GM18858 (cell line): ENCODE data around the gene NOL3.

ENCODE experiments used
- ATAC-seq: cut with Tn5 transposase; IDR thresholded peaks from one replicate; pipeline ENCODE4 v1.9.1; 2021; ENCODE audit not compliant: unreplicated experiment

The NOL3 gene

GRCh38 chr16:67169642-67170167 lies 633 bp upstream of the NOL3 start:
- ATAC-seq = no peak

DNA sequence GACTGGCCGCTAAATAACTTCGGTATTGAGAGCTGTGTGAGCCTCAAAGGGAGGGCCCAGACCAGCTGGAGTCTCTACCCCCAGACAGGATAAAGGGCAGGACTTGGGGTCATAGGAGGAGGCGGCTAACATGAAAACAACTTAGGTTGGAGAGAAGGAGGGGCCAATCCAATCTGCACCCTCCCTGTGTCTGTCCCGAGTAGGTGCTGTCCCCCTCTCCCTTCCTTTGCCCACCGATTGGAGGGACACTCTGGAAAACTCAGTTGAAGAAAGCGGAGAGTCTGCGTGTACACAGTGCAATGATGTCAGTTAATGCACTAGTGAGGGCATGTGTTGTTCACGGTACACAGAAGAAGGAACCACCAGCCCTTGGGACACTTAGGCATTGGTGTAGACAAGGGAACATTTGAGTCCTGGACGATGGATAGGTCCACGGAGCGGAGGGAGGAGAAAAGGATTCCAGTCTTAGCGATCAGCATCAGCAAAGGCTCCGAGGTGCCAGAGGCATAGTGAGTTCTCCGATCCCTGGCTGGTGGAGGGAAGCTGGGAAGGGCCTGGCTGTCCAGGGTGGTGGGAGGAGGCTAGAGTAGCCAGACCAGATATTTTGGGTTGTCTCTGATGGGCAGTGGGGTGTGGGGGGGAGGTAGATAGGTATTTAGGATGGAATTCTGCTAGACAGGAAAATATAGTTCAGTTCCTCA lies 761 bp downstream of the NOL3 start:
- no peak for ATAC-seq

- no peak for ATAC-seq
Measured at GRCh38 chr16:67173323-67173722, 3.0 kb downstream of the NOL3 start.

GRCh38 chr16:67173808-67174705 lies 3.7 kb downstream of the NOL3 start:
- no peak for ATAC-seq

DNA sequence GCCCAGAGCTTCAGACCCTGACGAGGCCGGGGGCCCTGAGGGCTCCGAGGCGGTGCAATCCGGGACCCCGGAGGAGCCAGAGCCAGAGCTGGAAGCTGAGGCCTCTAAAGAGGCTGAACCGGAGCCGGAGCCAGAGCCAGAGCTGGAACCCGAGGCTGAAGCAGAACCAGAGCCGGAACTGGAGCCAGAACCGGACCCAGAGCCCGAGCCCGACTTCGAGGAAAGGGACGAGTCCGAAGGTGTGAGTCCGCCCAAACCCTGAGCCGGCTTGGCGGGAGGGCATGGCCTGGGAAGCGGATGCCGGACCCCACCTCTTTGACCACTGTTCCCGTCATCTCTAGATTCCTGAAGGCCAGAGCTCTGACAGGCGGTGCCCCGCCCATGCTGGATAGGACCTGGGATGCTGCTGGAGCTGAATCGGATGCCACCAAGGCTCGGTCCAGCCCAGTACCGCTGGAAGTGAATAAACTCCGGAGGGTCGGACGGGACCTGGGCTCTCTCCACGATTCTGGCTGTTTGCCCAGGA lies 4.4 kb downstream of the NOL3 start:
- no peak for ATAC-seq

GRCh38 chr16:67176662-67177061 lies 6.3 kb downstream of the NOL3 start:
- ATAC-seq = no peak

- ATAC-seq = no peak
Measured at GRCh38 chr16:67177743-67178699, 7.7 kb downstream of the NOL3 start.

GRCh38 chr16:67179421-67180080 lies 9.2 kb downstream of the NOL3 start:
- no peak for ATAC-seq

GRCh38 chr16:67180166-67180565 lies 9.8 kb downstream of the NOL3 start:
- no peak for ATAC-seq

- no peak for ATAC-seq
Measured at GRCh38 chr16:67181346-67181745, 11.0 kb downstream of the NOL3 start.

DNA sequence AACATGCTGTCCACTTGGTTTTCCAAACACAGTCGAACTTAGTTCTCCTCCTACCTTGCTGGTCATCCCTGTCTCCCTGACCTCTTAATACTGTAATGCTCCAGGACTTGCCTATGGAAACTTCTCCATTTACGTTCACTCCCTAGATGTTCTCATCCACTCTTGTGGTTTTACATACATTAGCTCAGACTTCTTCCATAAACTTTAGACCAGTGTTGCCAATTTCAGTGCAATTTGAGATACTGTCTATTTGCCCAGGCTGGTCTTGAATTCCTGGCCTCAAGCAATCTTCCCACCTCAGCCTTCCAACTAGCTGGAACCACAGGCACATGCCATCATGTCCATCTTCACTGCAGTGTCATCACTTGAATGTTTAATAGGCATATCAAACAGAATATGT lies 11.9 kb downstream of the NOL3 start:
- ATAC-seq = no peak

GRCh38 chr16:67183284-67183626 lies 12.9 kb downstream of the NOL3 start:
- no peak for ATAC-seq

- peak; percentile 86 for ATAC-seq
Measured at GRCh38 chr16:67183627-67184452, 13.5 kb downstream of the NOL3 start, which contains the start of gene MATCAP1. TSS of gene MATCAP1 (minus strand) at chr16:67183963. CDS start at chr16:67180610, 3,353 bp downstream.

DNA sequence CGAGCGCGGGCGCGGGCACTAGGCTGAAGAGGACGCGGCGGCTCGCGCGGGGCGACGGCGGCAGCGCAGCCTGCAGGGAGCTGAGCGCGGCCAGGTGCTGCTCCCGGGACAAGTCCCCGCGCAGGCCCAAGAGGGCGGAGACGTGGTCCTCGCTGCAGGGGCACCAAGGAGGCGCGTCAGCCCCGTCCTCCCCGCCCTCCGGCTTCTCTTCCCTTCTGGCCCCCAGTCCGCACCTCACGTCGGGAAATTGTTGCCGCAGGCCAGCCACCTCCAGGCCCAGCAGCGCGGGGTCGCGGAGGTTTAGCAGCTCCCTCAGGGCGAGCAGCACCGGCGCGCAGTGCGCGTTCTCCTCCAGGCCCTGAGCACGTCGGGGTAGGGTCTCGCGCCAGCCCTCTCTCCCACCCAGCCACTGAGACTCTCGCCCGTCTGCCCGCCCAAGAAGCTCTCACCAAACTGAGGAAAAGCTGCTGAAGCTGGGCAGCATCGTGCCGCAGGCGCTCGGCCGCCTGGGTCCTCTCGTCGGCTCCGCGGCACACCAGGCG lies 14.2 kb downstream of the NOL3 start:
- no peak for ATAC-seq

DNA sequence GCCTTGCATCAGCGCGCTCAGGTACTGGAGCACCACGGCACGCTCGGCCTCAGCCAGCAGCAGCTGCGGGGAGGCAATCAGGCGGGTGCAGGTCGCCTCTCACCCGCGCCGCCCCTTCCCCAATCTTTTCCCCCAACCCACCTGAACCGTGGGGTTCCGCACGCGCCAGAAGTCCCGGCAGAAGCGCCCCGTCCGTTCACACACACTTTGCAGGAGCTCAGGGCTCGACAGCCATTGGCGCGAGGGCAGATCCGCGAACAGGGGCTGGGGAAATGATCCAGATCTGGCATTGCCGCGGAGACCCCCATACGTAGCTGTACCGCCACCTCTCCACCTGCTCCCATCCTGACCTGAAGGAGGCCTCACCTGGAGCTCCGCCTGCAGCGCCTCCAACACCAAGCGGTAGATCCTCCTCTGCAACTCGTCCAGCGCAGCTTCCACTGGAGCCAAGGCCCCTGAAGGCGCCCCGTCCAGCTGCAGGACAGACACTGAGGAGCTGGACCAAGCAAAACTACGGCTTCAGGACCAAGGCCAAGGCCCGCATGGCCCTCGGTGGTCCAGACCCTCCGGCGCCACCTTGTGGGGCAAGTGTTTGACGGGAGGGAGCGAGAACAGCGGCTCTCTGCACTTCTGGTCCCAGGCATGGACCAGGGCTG lies 14.8 kb downstream of the NOL3 start:
- no peak for ATAC-seq

DNA sequence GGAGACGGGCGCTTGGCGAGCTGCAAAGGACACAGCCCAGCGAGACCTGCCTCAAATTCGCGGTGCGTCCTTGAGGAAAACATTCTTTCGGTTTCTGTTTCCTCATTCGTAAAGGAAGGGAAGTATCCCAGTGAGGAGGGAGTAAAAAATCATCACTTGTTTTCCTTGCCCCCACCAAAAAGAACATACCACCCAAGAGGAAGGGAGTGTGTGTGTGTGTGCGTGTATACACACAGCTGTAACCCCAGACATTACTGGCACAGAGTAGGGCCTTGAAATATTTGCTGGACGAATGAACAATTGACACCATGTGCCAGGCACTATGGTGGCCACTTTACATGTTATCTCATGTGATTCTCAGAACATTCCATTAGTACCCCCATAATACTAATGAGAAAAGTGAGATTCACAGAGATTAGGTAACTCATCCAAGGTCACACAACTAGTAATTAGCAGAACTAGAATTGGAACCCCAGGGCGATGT lies 15.4 kb downstream of the NOL3 start:
- no peak for ATAC-seq

DNA sequence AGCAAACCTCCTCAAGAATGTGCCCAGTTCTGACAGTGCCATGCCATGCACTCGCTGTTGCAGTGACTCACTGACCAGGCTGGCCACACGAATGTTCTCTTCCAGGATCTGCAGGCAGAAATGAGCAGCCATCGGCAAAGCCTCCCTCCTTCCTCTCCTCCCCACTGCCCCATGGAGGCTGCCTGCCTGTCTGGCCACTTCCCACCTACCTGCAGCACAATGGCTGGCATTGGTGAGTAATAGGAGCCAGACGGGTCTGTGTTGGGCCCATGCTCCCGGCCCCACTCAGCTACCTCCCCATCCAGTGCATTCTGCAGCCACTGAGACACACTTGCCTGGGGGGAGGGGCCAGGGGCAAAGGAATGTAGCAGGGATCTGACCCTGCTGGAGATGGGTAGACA lies 16.2 kb downstream of the NOL3 start:
- ATAC-seq = no peak

DNA sequence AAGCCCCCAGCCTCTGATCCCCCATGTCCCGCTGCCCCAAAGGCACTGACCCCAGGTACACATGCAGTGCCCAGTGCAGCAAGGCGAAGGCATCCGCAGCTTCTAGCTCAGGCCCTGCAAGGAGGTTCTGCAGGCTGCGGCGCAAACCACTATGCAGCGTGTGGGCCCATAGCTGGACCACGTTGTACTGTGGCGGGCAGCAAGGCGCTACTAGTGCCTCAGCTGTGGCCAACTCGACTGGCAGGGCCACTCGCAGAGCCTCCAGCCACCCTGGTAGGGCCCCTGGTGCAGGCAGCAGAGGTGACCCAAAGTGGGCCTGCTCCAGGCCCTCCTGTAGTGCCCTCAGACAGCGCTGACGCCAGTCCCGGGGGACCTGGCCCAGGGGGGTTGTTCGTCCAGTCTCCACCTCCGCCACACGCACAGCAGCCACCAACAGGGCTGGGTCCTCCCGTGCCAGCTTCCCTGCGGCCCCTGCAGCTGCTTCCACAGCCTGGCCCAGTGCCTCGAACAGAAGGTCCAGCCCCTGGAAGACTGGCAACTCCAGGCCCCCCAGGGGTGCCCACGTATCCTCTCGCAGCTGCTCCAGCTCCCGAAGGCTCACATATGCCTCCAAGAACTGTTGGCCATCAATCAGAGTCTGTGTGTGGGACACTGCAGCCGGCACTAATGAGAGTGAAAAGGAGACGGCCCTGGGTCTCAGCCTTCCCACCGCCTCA lies 17.0 kb downstream of the NOL3 start:
- ATAC-seq = no peak
